ENCODE results near the gene SERINC3. TPM values are rescaled to one million over a fixed set of nuclear protein-coding genes. Genes with fewer than 3 reads are reported as not detected.

SERINC3 gene
- polyA plus RNA-seq (2011; rRNA removed) = 284 and 333 TPM in 2 replicates
- polyA minus RNA-seq (2011; rRNA and poly(A)+ RNA removed) = 255 and 406 TPM in 2 replicates

GRCh38 chr20:44521484-44522481 lies at the start of gene SERINC3:
TSS of gene SERINC3 (minus strand) at chr20:44522070. CDS start at chr20:44521951, 119 bp downstream.
- no peak for TF ChIP-seq CTCF (IDR thresholded peaks at IDR 0.05; ENCODE audit: insufficient read depth, low read depth, low read length)
- Histone ChIP-seq H3K27me3 (ENCODE audit: control insufficient read depth, insufficient read depth, low read length) (no peaks in the 10 kb centered on the region), H3K36me3 (ENCODE audit: control insufficient read depth, insufficient read depth, low read length) (no peaks in the 10 kb centered on the region; the same call in 1 of the 2 replicates), H3K4me3 (ENCODE audit: low read depth, low read length) (peak within 1 kb of the TSS; percentile 100)
- CTCF ChIA-PET = interaction anchor here (1.0 to 1.4 kb wide), 6 partner anchors 13 to 88 kb away, joined by 4 to 8 read pairs (median 4); no protein-coding TSS in a partner anchor
- POLR2A ChIA-PET = interaction anchor here (0.9 kb wide), 1 partner anchor 19 kb away, joined by 9 read pairs; no protein-coding TSS in a partner anchor
- DNase-seq (ENCODE audit: low read depth) = peak; percentile 64

GRCh38 chr20:44571362-44571988 lies 49.6 kb upstream of the SERINC3 start:
- ChIA-PET CTCF (interaction anchor here (0.9 to 1.2 kb wide), 3 partner anchors 11 to 50 kb away, joined by 3 to 4 read pairs (median 3); partner anchors contain the start of gene SERINC3), POLR2A (no interaction called here)
- H3K4me3 ChIP-seq (ENCODE audit: low read depth, low read length) = no peak overlapping the region
- no peaks in the 10 kb centered on the region; the same call in 1 of the 2 replicates for H3K36me3 ChIP-seq (ENCODE audit: control insufficient read depth, insufficient read depth, low read length)
- no peak for DNase-seq (ENCODE audit: low read depth)
- H3K27me3 ChIP-seq (ENCODE audit: control insufficient read depth, insufficient read depth, low read length) = no peaks in the 10 kb centered on the region
- no peak for TF ChIP-seq CTCF (IDR thresholded peaks at IDR 0.05; ENCODE audit: insufficient read depth, low read depth, low read length)

- no peak for TF ChIP-seq CTCF (IDR thresholded peaks at IDR 0.05; ENCODE audit: insufficient read depth, low read depth, low read length)
- H3K27me3 ChIP-seq (ENCODE audit: control insufficient read depth, insufficient read depth, low read length) = no peaks in the 10 kb centered on the region
- ChIA-PET POLR2A (no interaction called here), CTCF (no interaction called here)
- no peaks in the 10 kb centered on the region; the same call in 1 of the 2 replicates for H3K36me3 ChIP-seq (ENCODE audit: control insufficient read depth, insufficient read depth, low read length)
- no peak for DNase-seq (ENCODE audit: low read depth)
- H3K4me3 ChIP-seq (ENCODE audit: low read depth, low read length) = no peak overlapping the region
Observed at GRCh38 chr20:44570367-44570766, 48.5 kb upstream of the SERINC3 start.

- Histone ChIP-seq H3K36me3 (ENCODE audit: control insufficient read depth, insufficient read depth, low read length) (no peaks in the 10 kb centered on the region; the same call in 1 of the 2 replicates), H3K4me3 (ENCODE audit: low read depth, low read length) (no peak overlapping the region), H3K27me3 (ENCODE audit: control insufficient read depth, insufficient read depth, low read length) (no peaks in the 10 kb centered on the region)
- POLR2A ChIA-PET = no interaction called here
- no peak for DNase-seq (ENCODE audit: low read depth)
- CTCF ChIA-PET = interaction anchor here (0.6 to 2.1 kb wide), 5 partner anchors 10 to 43 kb away, joined by 3 to 7 read pairs (median 4); no protein-coding TSS in a partner anchor
- TF ChIP-seq CTCF (IDR thresholded peaks at IDR 0.05; ENCODE audit: insufficient read depth, low read depth, low read length) = no peak
Observed at GRCh38 chr20:44566811-44567210, 44.9 kb upstream of the SERINC3 start.
